ENCODE measurements around the gene PPM1E. TPM values are rescaled to one million over a fixed set of nuclear protein-coding genes. Genes with fewer than 3 reads are reported as not detected.

Gene PPM1E
- polyA plus RNA-seq, 2 of the 4 experiments (the other 2 are of a cell fraction): 0.05 to 0.25 TPM

GRCh38 chr17:58808609-58809563 lies 53.2 kb downstream of the PPM1E start:
- TF ChIP-seq HOXA7 (CRISPR knock-in tag; IDR thresholded peaks at IDR 0.05) (no peak), EHMT2 (IDR thresholded peaks at IDR 0.05; ENCODE audit: low read depth) (no peak), ZFP36 (IDR thresholded peaks at IDR 0.05; ENCODE audit: borderline replicate concordance, partially characterized antibody) (no peak), RAD21 (conservative IDR thresholded peaks at IDR 0.05 in 1 of 2, IDR thresholded peaks at IDR 0.05 in 1 of 2) (no peak), POLR2A (IDR thresholded peaks at IDR 0.05; ENCODE audit: low read length) (no peak), CHD2 (IDR thresholded peaks at IDR 0.05; ENCODE audit: low read length, partially characterized antibody) (no peak), SMC3 (IDR thresholded peaks at IDR 0.05) (no peak), ZSCAN20 (CRISPR knock-in tag; IDR thresholded peaks at IDR 0.05) (no peak), CBX2 (IDR thresholded peaks at IDR 0.05; ENCODE audit: borderline replicate concordance, low read depth) (no peak), ZNF302 (CRISPR knock-in tag; IDR thresholded peaks at IDR 0.05) (no peak), JUNB (IDR thresholded peaks at IDR 0.05) (no peak), CBX8 (IDR thresholded peaks at IDR 0.05) (no peak), FOSB (CRISPR knock-in tag; IDR thresholded peaks at IDR 0.05) (no peak), REST (IDR thresholded peaks at IDR 0.05) (no peak)
- CTCF ChIA-PET: interaction anchor here (0.5 to 1.2 kb wide), 3 partner anchors 12 to 345 kb away, joined by 3 to 4 read pairs (median 3); no protein-coding TSS in a partner anchor
- Histone ChIP-seq H3K4me2 (no peak overlapping the region), H3K4me1 (no peaks in the 10 kb centered on the region), H3K4me3 (no peak overlapping the region), H3K27ac (no peak overlapping the region), H3K9me3 (no peaks in the 10 kb centered on the region)
- ATAC-seq (no peak), DNase-seq (ENCODE audit: low read depth in 1 of 2, low spot score in 1 of 2) (no peak), FAIRE-seq (no peak)
- POLR2A ChIA-PET: no interaction called here
- 29% methylated on average over 5 of the region's 5 CpGs for whole genome bisulfite sequencing (ENCODE audit: missing lambda C conversion rate)

GRCh38 chr17:58809564-58809936 lies 53.9 kb downstream of the PPM1E start:
- ATAC-seq (no peak), DNase-seq (ENCODE audit: low read depth in 1 of 2, low spot score in 1 of 2) (no peak), FAIRE-seq (peak; percentile 36)
- H3K4me1 ChIP-seq: no peaks in the 10 kb centered on the region
- CTCF ChIA-PET: interaction anchor here (0.5 to 1.2 kb wide), 2 partner anchors 11 to 15 kb away, joined by 3 to 4 read pairs; no protein-coding TSS in a partner anchor
- TF ChIP-seq POLR2AphosphoS2 (conservative IDR thresholded peaks at IDR 0.05; ENCODE audit: low read length): no peak
- no peak for TF ChIP-seq KDM5A (IDR thresholded peaks at IDR 0.05)
- TF ChIP-seq ZFP36 (IDR thresholded peaks at IDR 0.05; ENCODE audit: borderline replicate concordance, partially characterized antibody): no peak
- TF ChIP-seq HDAC2 (IDR thresholded peaks at IDR 0.05): no peak
- TF ChIP-seq E2F6 (IDR thresholded peaks at IDR 0.05; ENCODE audit: borderline replicate concordance, low read depth): no peak
- no peak for TF ChIP-seq BCL3 (IDR thresholded peaks at IDR 0.05)
- H3K27ac ChIP-seq: no peak overlapping the region
- WGBS (ENCODE audit: missing lambda C conversion rate): 26% methylated on average over 1 of the region's 1 CpG
- H3K4me2 ChIP-seq: no peak overlapping the region
- H3K4me3 ChIP-seq: no peak overlapping the region
- no peaks in the 10 kb centered on the region for H3K9me3 ChIP-seq
- POLR2A ChIA-PET: no interaction called here

All from A549 (cell line).